Sigmoid colon (tissue), 7 donors: Measurements from ENCODE around the gene GALNT8. TPM values are rescaled to one million over a fixed set of nuclear protein-coding genes. Genes with fewer than 3 reads are reported as not detected.

Source experiments
- DNase-seq: peaks from one replicate; pipeline ENCODE4 v3.0.0-alpha.2; 2019
- H3K27ac ChIP-seq, 4 donors: fragments of 200-600 bp; sonication (generic); one replicate each; pipeline ENCODE4 v1.5.1; 2016 to 2019; ENCODE audit warnings: mild to moderate bottlenecking in 1 of 4
- H3K27me3 ChIP-seq, 3 donors: fragments of 200-600 bp; sonication (generic); one replicate each; pipeline ENCODE4 v1.5.1; 2019; ENCODE audit warnings: mild to moderate bottlenecking in 1 of 3
- H3K36me3 ChIP-seq, 4 donors: fragments of 200-600 bp; sonication (generic); one replicate each; pipeline ENCODE4 v1.5.1; 2016 to 2019
- H3K4me1 ChIP-seq, 4 donors: fragments of 200-600 bp; sonication (generic); one replicate each; pipeline ENCODE4 v1.5.1; 2017 to 2019
- H3K4me3 ChIP-seq, 4 donors: fragments of 200-600 bp; sonication (generic); one replicate each; pipeline ENCODE4 v1.5.1; 2017 to 2019; ENCODE audit warnings: mild to moderate bottlenecking in 2 of 4, moderate library complexity in 1 of 4
- H3K9me3 ChIP-seq, 4 donors: fragments of 200-600 bp in 3 of 4; sonication (generic) in 3 of 4; one replicate each; pipeline versions ENCODE4 v1.5.1 to v1.6.1; 2013 to 2019
- CTCF ChIP-seq, 4 experiments: fragments of 450-650 bp in 3 of 4; fragments of 200-600 bp in 1 of 4; IDR thresholded peaks; one replicate each; pipeline ENCODE4 v1.5.1; 2016 to 2019; ENCODE audit warnings: antibody characterized with exemption in 4 of 4, mild to moderate bottlenecking in 3 of 4, moderate library complexity in 2 of 4
- EP300 ChIP-seq, 4 donors: sonication (generic); formaldehyde crosslinking; IDR thresholded peaks; one replicate each; pipeline ENCODE4 v1.6.1; 2017; ENCODE audit warnings: antibody characterized with exemption in 4 of 4
- POLR2A ChIP-seq, 2 donors: fragments of 450-650 bp; IDR thresholded peaks; one replicate each; pipeline ENCODE4 v1.6.1; 2016; ENCODE audit warnings: antibody characterized with exemption in 2 of 2, mild to moderate bottlenecking in 2 of 2, moderate library complexity in 2 of 2
- POLR2AphosphoS5 ChIP-seq, 4 donors: sonication (generic); formaldehyde crosslinking; IDR thresholded peaks; one replicate each; pipeline ENCODE4 v1.6.1; 2017; ENCODE audit warnings: antibody characterized with exemption in 4 of 4
- WGBS, 2 donors: extraction: QIAGEN DNeasy Blood & Tissue Kit; methylation state at CpG; one replicate each; pipeline ENCODE4 v1.1.7; 2013; 5-methylcytosine and 5-hydroxymethylcytosine counted together
- intact Hi-C: fragments of 100-400 bp; cut with DNase I; formaldehyde crosslinking; loops from one replicate; pipeline ENCODE4 v1.15.1; 2023
- polyA plus RNA-seq, 3 donors: library from polyadenylated mRNA; stranded (reverse); fragments of 200-250 nt; gene quantifications; one replicate each; pipeline ENCODE4 v1.2.3, GENCODE V29; 2013
- total RNA-seq, 4 donors: library from RNA; depleted of rRNA; stranded (reverse); fragments of >200 nt; gene quantifications; one replicate each; pipeline ENCODE4 v1.1.0, GENCODE V29; 2016
- donor health status: healthy with polysubstance abuse.
- donor health status: Bipolar disorder and iron deficiency.
- donor health status: healthy.

The GALNT8 gene
- 1 to 10 TPM; 1.1 to 3.6 (median 1.6) TPM for total RNA-seq
- 1 to 10 TPM; 2.8 to 8.1 (median 3.6) TPM for polyA plus RNA-seq

DNA sequence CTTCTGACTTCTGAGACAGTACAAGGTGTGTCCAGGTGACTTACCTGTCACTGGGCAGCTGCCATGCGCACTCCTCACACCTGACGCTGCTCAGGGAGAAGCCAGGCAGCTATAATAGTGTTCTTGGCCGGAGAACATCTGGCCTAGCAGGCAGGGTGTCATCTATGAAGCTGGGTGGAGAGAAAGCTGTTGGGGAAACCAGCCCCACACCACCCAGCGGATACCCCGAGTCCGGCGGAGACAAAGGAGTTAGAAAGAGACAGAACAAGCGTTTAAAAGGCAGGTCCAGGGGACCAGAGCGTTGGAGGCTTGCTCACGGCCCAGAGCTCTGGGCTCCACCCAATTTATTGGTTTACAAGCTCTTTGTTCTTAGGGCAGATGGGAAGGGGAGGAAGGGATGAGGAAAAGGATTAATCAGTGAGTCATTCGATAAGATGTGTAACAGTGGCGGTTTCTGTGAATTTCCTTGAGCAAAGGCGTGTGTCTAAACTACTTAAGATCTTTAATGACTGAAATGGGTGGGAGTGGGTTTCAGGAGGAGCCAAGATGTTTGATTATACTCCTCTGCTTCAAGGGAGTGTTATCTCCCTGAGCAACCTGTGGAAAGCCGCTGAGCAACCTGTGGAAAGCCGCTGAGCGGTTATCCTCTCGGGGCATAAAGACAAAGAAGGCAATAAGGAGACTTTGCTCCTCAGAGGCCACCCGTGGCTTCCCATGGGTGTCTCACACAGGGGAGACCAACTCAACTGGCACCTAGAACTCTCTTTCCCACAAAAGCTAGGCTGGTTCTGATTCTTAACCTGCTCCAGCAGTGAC, at the start of gene GALNT8:
TSS of gene GALNT8 (plus strand) at position 580 of the 816 bp plus-strand sequence. CDS start 278 bp downstream, outside the sequence.
- H3K36me3 ChIP-seq = no peaks in the 10 kb centered on the region
- no peaks in the 10 kb centered on the region for H3K9me3 ChIP-seq
- TF ChIP-seq POLR2A (IDR thresholded peaks at IDR 0.05) (no peak), EP300 (IDR thresholded peaks at IDR 0.05) (no peak), POLR2AphosphoS5 (IDR thresholded peaks at IDR 0.05) (no peak), CTCF (IDR thresholded peaks at IDR 0.05) (no peak)
- intact Hi-C loops = no loop called here
- no peaks in the 10 kb centered on the region for H3K4me1 ChIP-seq
- WGBS, 2 donors = 15 to 60% methylated on average over 18 of the region's 18 CpGs
- no peak within 1 kb of the TSS for H3K4me3 ChIP-seq
- DNase-seq = no peak
- H3K27me3 ChIP-seq = peaks cover 0 to 16% (median 0%) of the 10 kb centered on the region in 3 donors
- H3K27ac ChIP-seq = no peak within 1 kb of the TSS

DNA sequence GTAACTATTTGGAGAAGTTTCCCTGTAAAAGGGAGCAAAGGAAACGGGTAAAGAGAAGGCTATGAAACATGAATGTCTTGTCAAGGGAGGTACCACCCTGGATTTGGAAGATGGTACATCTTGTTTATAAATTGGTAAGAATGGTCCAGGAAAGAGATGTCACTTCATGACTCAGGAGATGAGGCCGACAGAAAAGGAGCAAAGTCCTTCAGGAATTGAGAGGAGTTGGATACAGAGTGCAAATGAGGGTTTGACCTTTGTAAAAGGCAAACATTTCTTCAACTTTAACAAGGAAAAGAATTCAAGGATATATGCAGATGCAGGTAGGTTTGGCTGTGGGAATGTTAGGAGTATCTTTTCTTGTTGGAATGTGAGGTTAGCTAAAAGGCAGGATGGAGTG, 40.5 kb upstream of the GALNT8 start:
- Histone ChIP-seq H3K4me3 (no peak overlapping the region), H3K27ac (no peak overlapping the region), H3K9me3 (no peaks in the 10 kb centered on the region), H3K36me3 (peaks cover 0 to 31% (median 7%) of the 10 kb centered on the region in 4 donors), H3K4me1 (no peaks in the 10 kb centered on the region), H3K27me3 (no peaks in the 10 kb centered on the region)
- WGBS, 2 donors = 56 to 87% methylated on average over 2 of the region's 2 CpGs
- TF ChIP-seq POLR2A (IDR thresholded peaks at IDR 0.05) (no peak), CTCF (IDR thresholded peaks at IDR 0.05) (no peak), EP300 (IDR thresholded peaks at IDR 0.05) (no peak), POLR2AphosphoS5 (IDR thresholded peaks at IDR 0.05) (no peak)
- DNase-seq = no peak
- intact Hi-C loops = no loop called here

GRCh38 chr12:4681732-4682131, 38.5 kb upstream of the GALNT8 start:
- H3K36me3 ChIP-seq = peaks cover 0 to 51% (median 13%) of the 10 kb centered on the region in 4 donors
- H3K4me1 ChIP-seq = no peaks in the 10 kb centered on the region
- WGBS, 2 donors = 82 to 97% methylated on average over 3 of the region's 3 CpGs
- no peak overlapping the region for H3K27ac ChIP-seq
- no peaks in the 10 kb centered on the region for H3K9me3 ChIP-seq
- intact Hi-C loops = no loop called here
- no peaks in the 10 kb centered on the region for H3K27me3 ChIP-seq
- DNase-seq = no peak
- H3K4me3 ChIP-seq = no peak overlapping the region
- TF ChIP-seq POLR2AphosphoS5 (IDR thresholded peaks at IDR 0.05) = no peak
- TF ChIP-seq CTCF (IDR thresholded peaks at IDR 0.05) = no peak
- no peak for TF ChIP-seq EP300 (IDR thresholded peaks at IDR 0.05)
- TF ChIP-seq POLR2A (IDR thresholded peaks at IDR 0.05) = no peak

DNA sequence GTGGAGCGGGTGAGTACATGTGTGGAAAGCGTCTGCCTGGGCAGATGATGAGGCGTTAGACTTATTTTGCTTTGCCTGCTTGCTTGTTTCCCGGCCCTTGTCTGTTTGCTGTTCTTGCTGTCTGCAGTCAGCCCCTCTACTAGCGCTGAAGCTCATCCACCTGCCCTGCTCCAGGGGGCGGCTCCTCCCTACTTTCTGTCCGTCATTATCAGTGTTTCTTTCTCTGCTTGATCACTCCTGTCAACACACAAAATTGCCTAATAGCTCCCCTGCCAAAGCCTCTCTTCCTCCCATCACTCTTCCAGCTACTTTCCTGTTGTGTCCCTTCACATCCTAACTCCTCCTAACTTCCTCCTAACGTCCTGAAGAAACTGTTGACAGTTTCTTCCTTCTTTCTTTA, 34.9 kb upstream of the GALNT8 start:
- 93% methylated on average over 8 of the region's 8 CpGs for WGBS, 2 donors
- intact Hi-C loops = no loop called here
- Histone ChIP-seq H3K9me3 (no peaks in the 10 kb centered on the region), H3K4me1 (no peaks in the 10 kb centered on the region), H3K27ac (no peak overlapping the region), H3K27me3 (no peaks in the 10 kb centered on the region), H3K4me3 (no peak overlapping the region), H3K36me3 (peaks cover 0 to 76% (median 24%) of the 10 kb centered on the region in 4 donors)
- DNase-seq = no peak
- TF ChIP-seq EP300 (IDR thresholded peaks at IDR 0.05) = no peak
- TF ChIP-seq POLR2A (IDR thresholded peaks at IDR 0.05) = no peak
- TF ChIP-seq POLR2AphosphoS5 (IDR thresholded peaks at IDR 0.05) = no peak

DNA sequence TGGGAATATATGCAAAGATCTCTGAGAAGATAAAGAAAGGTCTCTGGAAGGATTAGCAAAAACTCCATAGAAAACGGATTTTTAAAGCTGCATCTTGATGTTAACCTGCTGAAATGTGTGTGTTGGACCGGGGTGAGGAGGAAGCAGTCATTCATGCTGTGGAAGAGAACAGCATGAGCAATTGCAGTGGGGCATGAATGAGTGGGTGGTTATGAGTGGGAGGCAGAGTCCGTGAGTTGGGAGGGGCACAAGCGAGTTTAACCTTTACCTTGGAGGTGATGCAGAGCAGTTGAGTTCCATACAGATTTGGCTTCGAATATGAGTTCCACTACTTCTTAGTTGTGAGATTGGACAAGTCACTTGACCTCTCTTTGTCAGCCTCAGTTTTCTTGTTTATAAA, 29.4 kb upstream of the GALNT8 start:
- intact Hi-C loops = no loop called here
- Histone ChIP-seq H3K27me3 (no peaks in the 10 kb centered on the region), H3K4me1 (no peaks in the 10 kb centered on the region), H3K27ac (no peak overlapping the region), H3K4me3 (no peak overlapping the region), H3K36me3 (peaks cover 0 to 38% (median 13%) of the 10 kb centered on the region in 4 donors), H3K9me3 (no peaks in the 10 kb centered on the region)
- no peak for TF ChIP-seq POLR2AphosphoS5 (IDR thresholded peaks at IDR 0.05)
- no peak for TF ChIP-seq POLR2A (IDR thresholded peaks at IDR 0.05)
- no peak for TF ChIP-seq CTCF (IDR thresholded peaks at IDR 0.05)
- TF ChIP-seq EP300 (IDR thresholded peaks at IDR 0.05) = no peak
- WGBS, 2 donors = 94 to 98% methylated on average over 5 of the region's 5 CpGs
- DNase-seq = no peak
